Fibroblast of gingiva (primary cell): ENCODE data around the gene AFF3.

ENCODE experiments used
- DNase-seq: peaks from one replicate; pipeline ENCODE4 v3.0.0-alpha.2; 2011; ENCODE audit warnings: low read depth

Gene AFF3

DNA sequence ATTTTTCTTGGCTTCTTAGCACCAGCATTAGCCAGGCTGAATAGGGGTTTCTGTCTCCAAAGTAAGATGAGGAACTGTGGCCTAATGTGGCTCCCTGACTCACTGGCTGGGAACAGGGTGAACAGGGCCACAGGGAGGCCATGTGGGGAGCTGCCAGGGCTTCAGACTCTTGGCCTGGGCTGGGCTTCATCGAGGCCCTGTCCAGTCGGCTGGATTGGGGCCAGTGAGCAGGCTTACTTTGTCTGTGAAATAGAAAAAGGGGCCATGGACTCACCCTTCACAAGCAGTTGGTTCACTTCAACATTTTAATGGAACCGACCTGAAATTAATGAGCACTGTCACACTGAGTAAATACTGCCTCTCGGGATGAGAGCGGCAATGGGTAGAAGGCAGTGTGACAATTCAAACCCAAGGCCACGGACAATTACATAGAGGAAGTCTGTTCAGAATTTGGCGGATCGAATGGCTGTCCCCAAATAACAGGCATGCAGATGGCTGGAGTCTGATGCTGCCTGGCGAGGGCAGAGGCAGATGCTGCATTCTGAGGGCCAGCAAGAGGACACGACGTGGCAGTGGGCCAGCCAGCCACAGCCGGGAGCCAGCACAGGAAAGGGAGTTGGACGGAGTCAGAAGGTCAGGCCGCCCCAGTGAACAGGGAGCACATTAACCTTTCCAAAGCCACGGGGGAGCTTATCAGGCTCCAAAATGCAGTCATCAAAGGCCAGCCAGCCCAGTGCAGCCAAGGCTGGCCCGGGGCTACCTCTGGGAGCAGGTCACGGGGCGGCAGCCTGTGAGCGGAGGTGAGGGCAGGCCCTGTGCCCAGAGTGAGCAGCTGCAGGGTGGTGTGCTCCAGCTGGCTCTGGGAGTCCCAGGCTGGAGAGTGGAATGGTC, 506.0 kb downstream of the AFF3 start:
- DNase-seq, result no peak

DNA sequence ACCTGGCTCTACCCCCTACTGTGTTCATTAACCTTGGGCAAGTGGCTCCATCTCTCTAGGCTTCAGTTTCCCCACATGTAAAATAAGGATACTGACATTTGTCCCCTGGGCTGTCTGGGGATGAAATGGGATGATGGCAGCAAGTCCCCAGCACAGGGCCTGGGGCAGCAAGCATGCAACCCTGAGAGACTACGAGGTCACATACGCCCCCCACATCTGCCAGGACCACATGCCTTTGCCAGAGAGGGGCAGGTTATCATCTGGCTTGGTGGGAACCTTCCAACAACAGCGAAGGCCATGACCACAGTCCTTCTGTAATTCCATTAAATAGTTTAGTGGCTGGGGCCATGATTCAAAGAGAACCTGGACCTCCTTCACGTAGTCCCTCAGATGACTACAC, 506.7 kb downstream of the AFF3 start:
- DNase-seq, result no peak

DNA sequence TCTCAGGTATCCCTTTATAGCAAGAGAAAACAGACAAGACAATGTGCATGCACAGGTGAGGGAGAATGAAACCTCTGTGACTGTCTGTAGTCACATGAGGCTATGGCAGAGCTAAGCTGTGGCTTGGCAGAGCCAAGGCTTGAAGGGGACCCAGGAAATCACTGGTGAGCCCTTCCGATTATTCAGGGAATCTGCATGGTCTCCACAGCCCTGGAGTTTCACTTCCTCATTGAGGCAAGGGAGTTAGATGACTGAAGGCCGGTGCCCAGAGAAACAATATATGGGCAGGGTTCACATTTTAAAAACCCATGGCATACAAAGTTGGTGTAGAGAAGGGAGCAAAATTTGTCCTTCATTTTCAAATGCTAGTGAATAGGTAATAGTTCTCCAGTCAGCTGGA, 508.2 kb downstream of the AFF3 start:
- DNase-seq, result no peak

DNA sequence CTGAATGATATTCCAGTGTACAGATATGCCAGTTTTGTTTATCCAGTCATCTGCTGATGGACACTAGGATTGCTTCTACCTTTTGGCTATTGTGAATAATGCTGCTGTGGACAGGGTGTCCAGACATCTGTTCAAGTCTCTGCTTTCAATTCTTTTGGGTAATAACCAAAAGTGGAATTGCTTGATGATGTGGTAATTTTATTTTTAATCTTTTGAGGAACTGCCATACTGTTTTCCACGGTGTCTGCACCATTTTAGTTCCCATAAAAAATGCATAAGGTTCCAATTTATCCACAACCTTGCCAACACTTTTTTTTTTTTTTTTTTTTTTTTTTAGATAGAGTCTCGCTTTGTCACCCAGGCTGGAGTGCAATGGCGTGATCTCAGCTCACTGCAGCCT, 510.7 kb downstream of the AFF3 start:
- no peak for DNase-seq

DNA sequence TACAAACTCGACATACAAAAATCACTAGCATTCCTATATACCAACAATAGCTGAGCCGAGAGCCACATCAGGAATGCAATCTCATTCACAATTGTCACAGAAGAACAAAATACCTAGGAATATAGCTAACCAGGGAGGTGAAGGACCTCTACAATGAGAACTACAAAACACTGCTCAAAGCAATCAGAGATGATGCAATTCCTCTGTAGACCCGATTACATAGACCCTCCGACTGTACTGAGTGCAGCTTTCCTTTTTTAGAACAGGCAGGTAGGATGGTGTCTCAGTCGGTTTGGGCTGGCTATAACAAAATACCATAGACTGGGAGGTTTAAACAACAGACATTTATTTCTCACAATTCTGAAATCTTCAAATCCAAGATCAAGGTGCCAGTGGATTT, 513.1 kb downstream of the AFF3 start:
- no peak for DNase-seq

DNA sequence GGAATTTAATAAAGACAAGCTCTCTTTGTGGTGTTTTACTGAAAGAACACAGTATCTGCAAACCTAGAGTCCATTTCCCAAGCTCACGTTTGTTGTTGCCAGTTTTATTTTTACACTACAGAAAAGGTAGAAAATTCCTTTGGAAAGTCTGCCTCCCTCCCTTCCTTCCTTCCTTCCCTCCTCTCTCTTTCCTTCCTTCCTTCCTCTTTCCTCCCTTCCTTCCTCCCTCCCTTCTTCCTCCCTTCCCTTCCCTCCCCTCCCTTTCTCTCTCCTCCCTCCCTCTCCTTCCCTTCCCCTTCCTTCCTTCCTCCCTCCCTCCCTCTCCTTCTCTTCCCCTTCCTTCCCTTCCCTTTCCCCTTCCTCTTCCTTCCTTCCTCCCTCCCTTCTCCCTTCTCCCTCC, 516.2 kb downstream of the AFF3 start:
- DNase-seq, result no peak

DNA sequence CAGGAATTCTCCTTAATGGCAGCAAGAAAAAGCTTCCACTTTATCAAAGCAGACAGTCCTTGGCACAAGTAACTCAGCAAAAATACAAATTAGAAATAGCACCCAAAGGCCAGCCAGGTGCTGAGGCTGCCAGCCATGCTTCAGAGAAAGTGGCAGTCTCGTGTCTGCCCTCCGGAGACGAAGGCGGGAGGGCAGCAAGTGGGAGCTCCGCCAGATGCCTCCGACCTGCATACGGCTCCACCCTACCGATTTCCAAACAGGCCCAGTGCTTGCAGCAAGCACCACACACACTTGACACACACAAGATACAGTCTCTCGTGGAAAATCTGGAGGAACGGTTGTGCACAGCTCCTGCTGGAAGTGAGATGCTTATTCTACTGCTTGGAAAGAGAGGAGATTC, 517.7 kb downstream of the AFF3 start:
- DNase-seq, result no peak

DNA sequence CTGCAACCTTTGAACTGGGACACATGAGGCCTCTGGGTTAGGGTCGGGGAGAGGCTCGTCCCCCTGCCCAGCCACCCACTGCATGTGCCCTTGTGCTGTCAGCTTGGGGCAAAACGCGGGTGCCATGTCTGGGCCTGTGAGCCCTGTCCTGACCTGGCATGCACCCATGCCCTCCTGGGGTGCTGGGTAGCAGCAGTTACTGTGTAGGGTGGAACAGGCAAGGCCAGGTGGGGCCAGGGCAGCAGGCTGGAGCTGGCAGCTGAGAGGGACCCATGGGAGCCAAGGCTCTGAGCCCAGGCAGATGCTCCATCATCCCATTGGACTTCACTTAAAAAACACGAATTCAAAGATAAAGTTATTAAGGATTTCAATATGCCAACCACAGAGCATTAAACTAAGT, 518.8 kb downstream of the AFF3 start:
- DNase-seq, result no peak

DNA sequence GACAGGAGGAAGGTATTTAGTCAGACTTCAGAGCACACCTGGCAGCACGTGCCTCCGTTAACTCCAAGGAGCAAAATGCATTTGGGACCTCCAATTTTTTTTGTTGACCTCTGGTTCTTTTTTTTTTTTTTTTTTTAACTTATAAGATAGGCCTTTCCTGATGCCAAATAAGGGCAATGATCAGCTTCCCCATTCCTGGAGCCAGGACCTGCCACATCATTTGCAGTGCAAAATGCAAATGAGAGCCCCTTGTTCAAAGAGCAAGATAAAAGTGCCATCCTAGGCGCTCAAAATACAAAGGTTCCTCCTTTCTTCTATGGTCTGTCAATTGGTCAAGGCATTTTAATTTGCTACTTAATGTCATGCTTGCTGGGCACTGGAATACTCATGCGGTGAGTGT, 519.4 kb downstream of the AFF3 start:
- DNase-seq, result no peak

DNA sequence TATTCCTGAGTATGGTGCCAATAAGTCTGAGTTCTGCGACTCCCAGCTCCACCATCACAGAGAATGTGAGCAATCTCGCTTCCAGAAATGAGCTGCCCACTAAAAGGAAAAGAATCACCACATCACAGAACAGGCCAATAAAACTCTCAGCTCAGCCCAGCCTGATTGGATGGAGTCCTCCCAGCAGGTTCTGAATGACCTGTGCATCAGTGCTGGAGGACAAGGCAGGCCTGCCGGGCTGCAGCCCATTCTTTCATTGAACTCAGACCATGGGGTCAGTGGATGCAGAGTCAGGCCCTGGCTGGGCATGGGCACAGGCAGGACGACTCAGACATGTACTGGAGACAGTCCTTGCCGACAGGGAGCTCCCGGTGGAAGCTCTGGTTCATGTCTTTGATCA, 519.9 kb downstream of the AFF3 start:
- no peak for DNase-seq

DNA sequence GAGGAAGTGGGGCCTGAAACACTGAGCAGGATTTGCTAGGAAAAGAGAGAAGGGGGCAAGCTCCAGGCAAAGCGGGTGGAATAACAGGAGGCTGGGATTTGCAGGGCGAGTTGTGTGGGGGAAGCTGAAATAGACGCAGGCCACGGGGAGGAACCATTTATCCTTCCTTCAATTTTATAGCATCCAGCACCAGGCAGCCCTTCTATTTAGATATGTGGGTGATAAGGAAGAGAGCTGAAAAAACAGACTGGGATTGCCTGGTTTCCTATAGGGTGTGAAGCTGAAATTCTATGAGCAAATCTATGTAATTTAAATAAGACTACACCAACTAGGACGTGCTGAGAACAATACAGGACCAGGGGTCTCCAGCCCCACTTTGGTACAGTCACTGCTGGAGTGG, 520.6 kb downstream of the AFF3 start:
- DNase-seq, result no peak

DNA sequence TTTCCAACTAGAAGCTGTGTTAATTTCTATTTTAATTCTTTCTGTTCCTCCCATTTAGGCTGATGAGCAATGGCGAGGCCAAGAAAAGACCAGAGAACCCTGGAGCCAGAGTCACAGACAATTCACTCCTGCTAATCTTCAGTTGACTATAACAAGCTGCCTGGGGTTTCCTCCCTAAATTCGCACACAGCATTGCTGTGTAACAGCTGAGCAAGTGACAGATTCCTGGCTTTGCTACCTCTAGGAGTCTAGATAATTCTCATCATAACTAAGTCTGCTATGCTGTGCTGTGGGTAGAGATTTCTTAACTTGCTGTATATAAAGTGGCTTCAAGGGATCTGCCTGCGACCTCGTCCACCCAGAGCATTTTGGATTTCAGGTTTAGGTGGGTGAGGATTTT, 521.3 kb downstream of the AFF3 start:
- DNase-seq, result no peak

DNA sequence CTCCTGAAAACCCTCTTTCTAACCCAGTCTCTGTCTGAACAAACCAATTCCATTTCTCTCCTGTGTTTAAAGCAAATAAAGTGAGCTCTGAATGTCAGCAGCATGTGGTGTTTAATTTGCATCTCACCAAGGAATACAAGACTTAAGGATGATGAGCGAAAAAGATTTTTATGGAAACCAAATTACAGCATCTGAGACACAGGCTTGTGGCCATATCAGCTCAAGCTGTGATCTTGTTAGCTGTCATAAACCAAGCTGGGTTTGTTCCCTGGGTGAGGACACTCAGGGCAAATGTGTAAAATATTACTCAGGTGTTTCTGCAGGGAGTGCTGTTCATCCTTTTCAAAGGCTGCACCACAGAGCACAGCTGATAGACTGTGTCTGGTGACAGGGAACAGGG, 523.2 kb downstream of the AFF3 start:
- DNase-seq, result no peak

DNA sequence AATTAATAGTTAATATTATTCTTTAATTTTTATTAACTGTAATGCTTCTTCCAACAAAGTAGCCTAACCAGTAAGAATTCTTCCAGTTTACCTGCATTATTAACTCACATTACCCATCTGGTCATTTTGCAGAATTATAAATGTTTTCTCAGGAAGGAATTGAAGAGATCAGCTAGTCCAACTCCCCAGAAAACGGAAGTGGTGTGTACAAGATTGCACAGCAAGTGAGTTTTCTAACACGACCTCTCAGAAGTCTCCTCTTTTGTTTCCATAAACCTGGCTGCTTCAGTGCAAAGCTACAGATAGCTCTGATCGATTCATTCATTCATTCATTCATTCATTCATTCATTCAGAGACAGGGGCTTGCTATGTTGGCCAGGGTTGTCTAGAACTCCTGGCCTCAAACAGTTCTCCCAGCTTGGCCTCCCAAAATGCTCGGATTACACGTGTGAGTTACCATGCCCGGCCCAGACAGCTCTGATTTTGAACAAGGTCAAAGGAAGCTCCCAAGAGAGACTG, 523.8 kb downstream of the AFF3 start:
- DNase-seq, result no peak

DNA sequence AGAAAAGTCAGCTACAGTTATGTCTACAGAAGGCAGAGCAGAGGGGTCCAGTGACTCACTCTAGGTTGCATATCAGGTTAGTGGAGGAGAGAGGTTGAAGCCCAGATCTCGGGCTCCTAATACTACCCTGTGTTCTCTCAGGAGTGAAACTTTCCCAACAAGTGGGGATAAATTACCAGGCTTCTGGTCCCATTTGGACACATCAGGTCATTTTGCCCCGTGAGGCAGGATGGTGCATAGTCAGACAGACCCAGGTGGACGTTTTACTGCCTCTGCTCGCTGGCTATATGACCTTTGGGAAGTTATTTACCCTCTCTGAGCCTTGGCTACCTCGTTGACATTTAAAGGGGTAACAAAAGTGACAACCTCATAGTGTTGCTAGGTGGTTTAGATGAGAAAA, 524.6 kb downstream of the AFF3 start:
- no peak for DNase-seq

DNA sequence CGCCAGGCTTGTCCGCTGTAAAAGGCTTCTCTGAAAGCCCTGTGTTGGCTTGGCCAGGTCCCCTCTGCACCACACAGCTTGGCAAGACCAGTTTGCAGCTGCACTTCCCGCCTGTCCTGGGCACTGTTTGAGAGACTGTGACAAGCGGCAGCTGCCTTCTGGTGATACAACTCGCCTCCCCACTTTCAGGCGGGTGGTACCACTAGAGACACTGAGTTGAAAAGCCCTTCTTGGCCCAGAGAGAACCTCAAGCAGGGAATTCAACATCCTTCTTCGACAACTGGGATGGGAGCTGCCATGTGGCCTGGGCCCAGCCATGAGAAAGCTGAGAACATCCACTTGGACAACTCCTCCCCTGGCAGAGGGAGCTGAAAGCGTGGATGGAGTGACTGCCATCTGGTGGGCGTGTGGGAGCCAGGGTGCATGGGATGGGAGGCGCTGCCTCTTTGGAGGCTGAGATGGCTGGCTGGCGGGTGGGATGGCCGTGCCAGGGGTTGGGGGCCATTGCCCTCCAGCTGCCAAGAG, 527.1 kb downstream of the AFF3 start:
- no peak for DNase-seq

DNA sequence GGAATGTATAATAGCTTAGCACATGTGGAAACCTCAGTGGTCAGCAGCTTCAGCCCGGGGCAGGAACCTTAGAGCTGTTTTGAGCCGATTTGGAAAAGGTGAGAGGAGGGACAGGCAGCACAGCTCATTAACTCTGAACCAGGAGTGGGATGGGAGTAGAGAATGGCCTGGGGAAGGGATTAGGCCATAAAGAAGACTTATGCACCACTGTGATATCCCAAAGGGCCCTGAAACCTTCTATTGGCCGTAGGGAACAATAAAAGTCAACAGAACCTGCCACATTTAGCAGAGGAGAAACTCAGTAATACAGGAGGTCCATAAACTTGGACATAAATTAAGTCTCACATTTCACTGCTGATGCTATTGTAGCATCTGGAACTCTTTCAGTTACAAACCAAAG, 528.4 kb downstream of the AFF3 start:
- DNase-seq, result no peak

DNA sequence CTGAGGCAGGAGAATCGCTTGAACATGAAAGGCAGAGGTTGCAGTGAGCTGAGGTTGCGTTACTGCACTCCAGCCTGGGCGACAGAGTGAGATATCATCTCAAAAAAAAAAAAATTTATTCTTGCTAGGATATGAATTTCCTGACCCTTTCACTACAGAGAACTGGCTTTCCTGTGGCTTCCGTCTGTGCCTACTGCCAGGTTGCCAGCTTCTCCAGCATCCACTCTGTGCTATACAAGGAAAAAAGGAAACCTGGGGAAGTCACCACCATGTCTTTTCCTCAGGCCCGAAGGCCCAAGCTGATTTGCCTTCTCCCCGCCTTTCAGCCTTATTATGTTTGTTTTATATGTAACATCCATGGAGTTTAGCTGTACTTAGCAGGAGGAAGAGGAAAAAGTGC, 530.6 kb downstream of the AFF3 start:
- no peak for DNase-seq

DNA sequence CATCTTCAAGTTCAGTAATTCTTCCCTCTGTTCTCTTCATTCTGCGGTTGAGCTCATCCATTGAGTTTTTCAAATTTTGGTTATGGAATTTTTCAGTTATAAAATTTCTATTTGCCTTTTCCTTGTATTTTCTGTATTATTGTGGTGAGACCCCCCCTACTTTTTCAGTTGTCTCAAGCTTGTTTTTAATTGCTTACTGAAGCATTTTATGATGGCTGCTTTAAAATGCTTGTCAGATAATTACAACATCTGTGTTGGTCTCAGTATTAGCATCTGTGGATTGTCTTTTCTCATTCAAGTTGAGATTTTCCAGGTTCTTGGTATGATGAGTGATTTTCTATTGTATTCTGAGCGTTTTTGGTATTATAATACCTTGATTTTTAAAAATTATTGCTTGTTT, 531.4 kb downstream of the AFF3 start:
- DNase-seq, result no peak

DNA sequence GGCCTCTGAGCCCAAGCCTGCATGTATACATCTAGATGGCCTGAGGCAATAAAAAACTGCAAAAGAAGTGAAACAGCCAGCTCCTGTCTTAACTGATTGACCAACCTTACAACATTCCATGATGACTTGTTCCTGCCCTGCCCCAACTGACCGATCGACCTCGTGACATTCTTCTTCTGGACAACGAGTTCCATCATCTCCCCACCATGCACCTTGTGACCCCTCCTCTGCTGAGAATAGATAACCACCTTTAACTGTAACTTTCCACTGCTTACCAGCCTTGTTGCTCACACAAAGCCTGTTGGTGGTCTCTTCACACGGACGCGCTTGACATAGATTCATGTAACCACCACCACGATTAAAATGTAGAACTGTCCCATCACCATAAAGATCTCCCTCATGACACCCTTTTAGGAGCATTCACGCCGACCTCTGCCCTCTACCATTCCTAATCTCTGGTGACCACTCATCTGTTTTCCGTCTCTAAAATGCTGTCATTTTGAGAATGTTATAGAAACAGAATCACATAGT, 532.5 kb downstream of the AFF3 start:
- DNase-seq, result no peak

DNA sequence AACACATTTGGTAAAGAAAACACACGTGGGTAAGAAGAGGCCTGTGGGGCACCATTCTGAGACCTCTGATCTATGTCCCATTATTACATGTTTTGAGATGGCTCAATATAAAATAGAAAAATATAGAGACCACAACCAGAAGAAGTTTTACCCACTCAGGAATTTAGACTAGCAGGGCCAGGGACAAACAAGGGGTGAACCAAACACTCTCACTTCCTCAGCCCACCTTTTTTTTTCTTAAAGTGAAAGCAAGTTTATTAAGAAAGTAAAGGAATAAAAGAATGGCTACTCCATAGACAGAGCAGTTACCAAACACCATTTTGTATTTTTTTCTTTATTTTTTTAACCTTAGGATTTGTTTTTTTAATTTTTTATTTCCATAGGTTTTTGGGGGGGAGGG, 533.5 kb downstream of the AFF3 start:
- DNase-seq, result no peak

DNA sequence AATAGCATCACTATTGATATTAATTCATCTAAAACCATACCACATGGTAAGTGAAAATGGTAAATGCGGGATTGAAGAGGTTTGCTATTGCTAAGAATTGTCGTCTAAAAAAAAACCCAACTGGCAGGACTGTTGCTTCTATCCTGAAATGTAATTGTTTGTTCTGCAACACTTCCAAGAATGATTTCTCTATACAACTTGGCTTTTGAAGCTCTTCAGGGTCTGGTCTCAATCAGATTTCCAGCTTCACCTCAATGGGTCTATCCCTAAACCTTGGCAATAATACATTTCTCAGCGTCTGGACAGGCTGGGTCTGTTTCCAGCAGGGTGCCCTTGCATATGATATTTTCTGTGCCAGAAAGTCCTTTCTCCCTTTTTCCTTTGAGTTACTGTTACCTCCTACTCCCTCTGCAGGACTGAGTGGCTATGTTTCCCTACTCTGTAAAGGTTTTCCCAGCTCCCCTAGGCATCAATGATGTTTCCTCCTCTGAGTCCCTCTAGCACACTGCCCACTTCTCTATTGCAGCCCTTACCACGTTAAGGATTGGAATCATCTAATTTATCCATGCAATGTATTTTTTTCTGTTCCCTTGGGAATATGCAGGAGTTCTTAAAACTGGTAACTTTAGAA, 534.4 kb downstream of the AFF3 start:
- no peak for DNase-seq

DNA sequence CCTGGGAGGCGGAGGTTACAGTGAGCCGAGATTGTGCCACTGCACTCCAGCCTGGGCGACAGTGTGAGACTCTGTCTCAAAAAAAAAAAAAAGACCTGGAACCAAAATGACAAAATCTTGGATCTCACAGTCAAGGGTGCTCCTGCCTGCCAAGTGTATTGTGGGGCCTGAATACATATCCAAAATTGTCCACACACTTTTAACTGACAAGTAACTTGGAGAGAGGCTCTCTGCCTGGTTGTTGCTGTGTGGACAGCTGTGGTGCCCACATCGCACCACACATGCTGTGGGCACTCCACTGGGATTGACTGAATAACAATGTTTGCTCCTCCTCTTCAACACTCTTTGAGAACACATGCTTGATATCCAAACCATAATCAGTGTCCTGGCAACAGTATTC, 534.9 kb downstream of the AFF3 start:
- DNase-seq, result no peak
